ENCODE results near the gene JHY. TPM values are rescaled to one million over a fixed set of nuclear protein-coding genes. Genes with fewer than 3 reads are reported as not detected.
A peak's percentile ranks its signal among the peaks of the same experiment; 100 is the strongest.

Gene JHY
- total and polyA plus RNA-seq, 8 donors: 0.45 to 13.4 (median 1.4) TPM; not detected in 1

- Histone ChIP-seq H3K4me1 (no peaks in the 10 kb centered on the region), H3K9me3 (no peaks in the 10 kb centered on the region), H3K36me3 (peaks cover 0 to 4% (median 0%) of the 10 kb centered on the region in 4 donors), H3K4me3 (no peak overlapping the region), H3K27ac (no peak overlapping the region), H3K27me3 (no peaks in the 10 kb centered on the region)
- TF ChIP-seq EP300 (IDR thresholded peaks at IDR 0.05): no peak
- no peak for TF ChIP-seq POLR2A (IDR thresholded peaks at IDR 0.05)
- TF ChIP-seq POLR2AphosphoS5 (IDR thresholded peaks at IDR 0.05): no peak
- no peak for TF ChIP-seq CTCF (IDR thresholded peaks at IDR 0.05)
- WGBS, 5 donors: 80 to 87% (median 84%) methylated on average over 4 of the region's 4 CpGs
- no peak for DNase-seq
- intact Hi-C loops (cut with DNase I; ENCODE audit: low total_unique reads): no loop called here
Observed at GRCh38 chr11:122902951-122903350, 20.4 kb downstream of the JHY start.

GRCh38 chr11:122910775-122911174 is 28.2 kb downstream of the JHY start:
- peak in 1 of 2 donors; percentile 59 for DNase-seq
- H3K27ac ChIP-seq: no peak overlapping the region
- H3K27me3 ChIP-seq: no peaks in the 10 kb centered on the region
- no peaks in the 10 kb centered on the region for H3K36me3 ChIP-seq
- intact Hi-C loops (cut with DNase I; ENCODE audit: low total_unique reads): no loop called here
- no peaks in the 10 kb centered on the region for H3K4me1 ChIP-seq
- H3K9me3 ChIP-seq: no peaks in the 10 kb centered on the region
- TF ChIP-seq CTCF (IDR thresholded peaks at IDR 0.05) (no peak), EP300 (IDR thresholded peaks at IDR 0.05) (no peak), POLR2A (IDR thresholded peaks at IDR 0.05) (no peak), POLR2AphosphoS5 (IDR thresholded peaks at IDR 0.05) (no peak)
- no peak overlapping the region for H3K4me3 ChIP-seq
- WGBS, 5 donors: 54 to 65% (median 61%) methylated on average over 4 of the region's 4 CpGs

GRCh38 chr11:122917311-122917710 is 34.8 kb downstream of the JHY start:
- Histone ChIP-seq H3K4me1 (no peaks in the 10 kb centered on the region), H3K27me3 (no peaks in the 10 kb centered on the region), H3K36me3 (no peaks in the 10 kb centered on the region), H3K4me3 (no peak overlapping the region), H3K9me3 (no peaks in the 10 kb centered on the region), H3K27ac (no peak overlapping the region)
- WGBS, 5 donors: 71 to 90% (median 86%) methylated on average over 1 of the region's 1 CpG
- no peak for DNase-seq
- no peak for TF ChIP-seq POLR2AphosphoS5 (IDR thresholded peaks at IDR 0.05)
- no peak for TF ChIP-seq EP300 (IDR thresholded peaks at IDR 0.05)
- no peak for TF ChIP-seq POLR2A (IDR thresholded peaks at IDR 0.05)
- TF ChIP-seq CTCF (IDR thresholded peaks at IDR 0.05): no peak
- intact Hi-C loops (cut with DNase I; ENCODE audit: low total_unique reads): no loop called here

- 82 to 98% (median 94%) methylated on average over 7 of the region's 7 CpGs for WGBS, 5 donors
- DNase-seq: no peak
- Histone ChIP-seq H3K36me3 (no peaks in the 10 kb centered on the region), H3K4me1 (peaks cover 0 to 4% (median 0%) of the 10 kb centered on the region in 4 donors), H3K27me3 (no peaks in the 10 kb centered on the region), H3K4me3 (no peak overlapping the region), H3K27ac (no peak overlapping the region), H3K9me3 (no peaks in the 10 kb centered on the region)
- TF ChIP-seq POLR2AphosphoS5 (IDR thresholded peaks at IDR 0.05) (no peak), CTCF (IDR thresholded peaks at IDR 0.05) (no peak), EP300 (IDR thresholded peaks at IDR 0.05) (no peak), POLR2A (IDR thresholded peaks at IDR 0.05) (no peak)
- intact Hi-C loops (cut with DNase I; ENCODE audit: low total_unique reads): no loop called here
Observed at GRCh38 chr11:122918734-122919133, 36.2 kb downstream of the JHY start.

Measured in stomach (tissue), 9 donors.